Activated T-cell treated with anti-CD3 and anti-CD28 coated beads, Interleukin-2, amount 50 U/mL, for 1 hour (primary cell): ENCODE data around the gene TDRD12.
"Not testable (repeated sequence)": the region's sequence is repeated elsewhere in the genome, so short reads cannot be mapped to it uniquely, and the experiment has no call there.

Source experiments
- DNase-seq: peaks from one replicate; pipeline ENCODE4 v3.0.0-alpha.2; 2020

TDRD12 gene

DNA sequence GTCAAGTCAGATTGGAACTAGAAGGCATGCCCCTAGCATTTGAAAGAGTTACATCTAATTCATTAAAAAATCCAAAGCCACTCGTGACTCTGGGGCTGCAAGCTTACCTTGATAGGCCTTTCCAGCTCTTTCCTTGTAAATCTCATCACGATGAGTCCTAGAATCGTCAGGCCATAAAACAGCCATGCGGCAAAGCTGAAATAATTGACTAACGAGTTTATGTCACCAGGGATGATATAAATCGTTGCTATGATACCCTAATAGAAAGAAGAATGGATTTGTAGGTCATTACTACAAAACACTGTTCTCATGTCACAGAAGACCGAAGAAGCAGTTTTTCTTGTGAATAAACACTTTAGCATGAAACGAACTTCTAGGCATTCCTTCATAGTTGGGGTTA lies 122.5 kb downstream of the TDRD12 start:
- no peak for DNase-seq

DNA sequence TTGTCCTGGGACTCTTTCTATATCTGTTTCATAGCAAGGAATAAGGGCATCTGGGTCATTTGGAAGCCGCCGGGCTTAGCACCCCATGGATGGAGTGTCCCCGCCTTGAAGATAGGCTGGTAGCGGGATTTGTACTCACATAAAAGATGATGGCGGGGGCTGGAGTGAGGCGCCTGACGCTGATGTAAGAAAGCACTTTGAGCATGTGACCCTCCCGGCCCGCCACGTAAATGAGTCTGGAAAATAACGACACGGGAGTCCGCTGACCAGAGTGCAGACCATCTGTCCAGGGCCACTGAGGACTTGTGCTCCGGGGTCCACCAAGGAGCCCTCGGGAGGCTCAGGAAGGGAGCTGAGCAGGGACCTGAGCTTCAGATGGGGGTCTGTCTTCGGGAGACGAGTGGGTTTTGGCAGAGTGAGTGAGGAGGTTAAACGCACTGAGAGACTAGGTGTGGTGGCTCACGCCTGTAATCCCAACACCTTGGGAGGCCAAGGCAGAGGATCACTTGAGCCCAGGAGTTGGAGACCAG lies 124.2 kb downstream of the TDRD12 start:
- DNase-seq = no peak

DNA sequence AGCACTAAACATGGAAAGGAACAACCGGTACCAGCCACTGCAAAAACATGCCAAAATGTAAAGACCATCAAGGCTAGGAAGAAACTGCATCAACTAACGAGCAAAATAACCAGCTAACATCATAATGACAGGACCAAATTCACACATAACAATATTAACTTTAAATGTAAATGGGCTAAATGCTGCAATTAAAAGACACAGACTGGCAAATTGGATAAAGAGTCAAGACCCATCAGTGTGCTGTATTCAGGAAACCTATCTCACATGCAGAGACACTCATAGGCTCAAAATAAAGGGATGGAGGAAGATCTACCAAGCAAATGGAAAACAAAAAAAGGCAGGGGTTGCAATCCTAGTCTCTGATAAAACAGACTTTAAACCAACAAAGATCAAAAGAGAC lies 128.5 kb downstream of the TDRD12 start:
- not testable (repeated sequence) for DNase-seq

DNA sequence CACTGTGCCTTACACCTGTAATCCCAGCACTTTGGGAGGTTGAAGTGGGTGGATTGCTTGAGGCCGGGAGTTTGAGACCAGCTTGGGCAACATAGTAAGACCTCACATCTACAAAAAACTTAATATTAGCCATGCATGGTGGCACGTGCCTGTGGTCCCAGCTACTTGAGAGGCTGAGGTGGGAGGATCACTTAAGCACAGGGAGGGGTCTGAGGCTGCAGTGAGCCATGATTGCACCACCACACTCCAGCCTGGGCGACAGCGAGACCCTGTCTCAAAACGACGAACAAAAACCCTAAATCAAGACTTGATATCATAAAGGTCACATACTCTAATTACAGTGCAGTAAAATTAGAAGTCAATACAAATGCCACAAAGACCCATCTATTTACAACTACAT lies 132.6 kb downstream of the TDRD12 start:
- DNase-seq = no peak

DNA sequence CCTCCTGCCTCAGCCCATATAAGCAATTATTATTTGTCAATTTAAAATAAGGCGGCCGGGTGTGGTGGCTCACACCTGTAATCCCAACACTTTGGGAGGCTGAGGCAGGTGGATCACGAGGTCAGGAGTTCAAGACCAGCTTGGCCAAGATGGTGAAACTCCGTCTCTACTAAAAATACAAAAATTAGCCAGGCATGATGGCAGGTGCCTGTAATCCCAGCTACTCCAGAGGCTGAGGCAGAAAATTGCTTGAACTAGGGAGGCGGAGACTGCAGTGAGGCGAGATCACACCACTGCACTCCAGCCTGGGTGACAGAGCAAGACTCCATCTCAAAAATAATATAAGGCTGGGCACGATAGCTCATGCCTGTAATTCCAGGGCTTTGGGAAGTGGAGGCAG lies 137.3 kb downstream of the TDRD12 start:
- not testable (repeated sequence) for DNase-seq

DNA sequence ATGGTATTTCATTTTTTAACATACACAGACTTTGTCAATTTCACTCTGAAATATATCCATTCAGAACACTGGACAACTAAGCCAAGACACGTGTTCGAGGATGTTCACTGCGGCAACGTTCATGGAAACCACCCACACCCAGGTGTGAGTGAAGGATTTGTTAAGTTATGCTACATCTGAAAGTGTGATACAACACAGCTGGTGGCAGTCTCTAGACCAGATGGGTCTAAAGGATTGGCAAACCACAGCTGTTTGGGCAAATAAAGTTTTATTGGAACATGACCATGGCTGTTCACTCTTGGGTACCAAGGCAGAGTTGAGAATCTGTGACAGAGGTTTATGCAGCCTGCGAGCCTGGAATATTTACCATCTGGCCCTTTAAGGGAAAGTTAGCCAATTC lies 138.0 kb downstream of the TDRD12 start:
- no peak for DNase-seq

DNA sequence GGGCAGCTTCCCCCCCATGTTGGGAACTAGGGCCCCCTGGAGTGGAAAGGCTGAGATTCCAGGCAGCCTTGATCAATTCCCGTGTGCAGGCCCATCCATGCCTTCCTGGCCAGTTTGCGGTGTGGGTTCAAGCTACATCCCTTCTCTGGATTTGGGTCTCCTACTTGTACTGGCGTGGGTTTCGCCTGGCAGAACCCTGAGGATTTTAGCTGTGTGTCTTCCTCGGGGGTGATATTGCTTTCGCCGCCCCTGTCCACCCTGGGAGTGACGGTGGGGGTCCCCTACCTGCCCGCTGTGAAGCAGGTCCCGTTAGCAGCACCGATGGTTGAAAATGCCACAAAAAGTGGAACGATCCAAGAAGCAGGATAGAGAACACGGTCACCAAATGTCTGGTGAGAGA lies 138.6 kb downstream of the TDRD12 start:
- DNase-seq = no peak

DNA sequence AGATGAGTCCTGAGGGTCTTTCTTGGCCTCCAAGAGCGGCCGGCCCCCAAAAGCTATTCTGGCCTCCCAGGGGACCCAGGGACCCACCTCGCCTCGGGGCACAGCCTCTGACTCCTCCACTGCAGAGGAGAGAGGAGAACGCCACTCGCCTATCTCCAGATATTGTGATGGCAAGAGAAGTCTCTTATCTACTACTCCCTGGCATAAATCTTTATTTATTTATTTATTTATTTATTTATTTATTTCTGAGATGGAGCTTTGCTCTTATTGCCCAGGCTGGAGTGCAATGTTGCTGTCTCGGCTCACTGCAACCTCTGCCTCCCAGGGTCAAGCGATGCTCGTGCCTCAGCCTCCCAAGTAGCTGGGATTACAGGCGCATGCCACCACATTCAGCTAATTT lies 139.0 kb downstream of the TDRD12 start:
- no peak for DNase-seq

DNA sequence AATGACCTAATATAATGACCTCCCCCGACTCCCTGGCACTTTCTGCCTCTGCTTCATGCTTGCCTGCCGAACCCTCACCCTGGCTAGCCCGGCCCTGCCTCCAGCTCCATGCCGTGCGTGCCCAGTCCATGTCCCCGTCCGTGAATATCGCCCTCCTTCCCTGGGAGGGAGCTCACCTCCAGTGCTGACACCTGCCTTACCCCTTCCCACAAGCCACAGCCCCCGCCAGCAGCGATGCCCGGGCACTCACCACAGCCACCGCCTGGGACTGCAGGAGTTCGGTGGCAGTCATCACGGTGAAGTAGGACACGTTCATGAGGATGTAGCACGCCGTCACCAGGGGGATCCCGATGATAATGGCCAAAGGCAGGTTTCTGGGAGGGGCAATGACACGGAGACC lies 140.0 kb downstream of the TDRD12 start:
- DNase-seq = no peak

DNA sequence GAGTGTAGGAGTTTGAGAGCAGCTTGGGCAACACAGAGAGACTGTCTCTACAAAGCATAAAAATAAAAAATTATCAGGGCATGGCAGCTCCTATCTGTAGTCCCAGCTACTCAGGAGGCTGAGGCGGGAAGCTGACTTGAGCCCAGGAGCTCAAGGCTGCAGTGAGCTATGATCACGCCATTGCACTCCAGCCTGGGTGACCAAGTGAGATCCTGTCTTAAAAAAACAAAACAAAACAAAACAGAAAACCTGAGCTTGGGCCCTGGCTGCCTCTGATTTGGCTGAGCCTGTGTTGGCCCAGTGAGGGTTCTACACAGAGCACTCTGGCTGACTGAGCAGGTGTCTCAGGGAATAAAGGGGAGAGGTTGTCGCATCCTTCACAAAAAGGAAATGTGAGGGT lies 142.0 kb downstream of the TDRD12 start:
- no peak for DNase-seq

DNA sequence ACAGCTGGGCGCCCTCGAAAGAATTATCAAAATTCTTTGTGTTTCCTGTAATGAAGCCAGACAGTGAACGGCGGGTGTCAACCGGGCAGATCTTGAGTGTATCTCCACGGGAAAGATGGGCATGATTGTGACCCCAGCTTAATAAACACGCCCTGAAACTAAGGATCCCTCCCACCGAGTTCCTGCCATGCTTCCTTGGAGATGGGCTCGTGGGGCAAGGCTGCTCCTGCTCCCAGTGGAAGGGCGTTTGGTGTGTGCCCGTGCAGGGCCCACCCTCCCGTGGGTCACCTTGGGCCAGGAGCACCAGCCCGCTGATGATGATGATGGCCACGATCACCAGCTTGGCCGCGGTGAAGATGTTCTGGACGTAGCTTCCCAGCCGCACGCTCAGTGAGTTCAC lies 142.6 kb downstream of the TDRD12 start:
- DNase-seq = no peak

DNA sequence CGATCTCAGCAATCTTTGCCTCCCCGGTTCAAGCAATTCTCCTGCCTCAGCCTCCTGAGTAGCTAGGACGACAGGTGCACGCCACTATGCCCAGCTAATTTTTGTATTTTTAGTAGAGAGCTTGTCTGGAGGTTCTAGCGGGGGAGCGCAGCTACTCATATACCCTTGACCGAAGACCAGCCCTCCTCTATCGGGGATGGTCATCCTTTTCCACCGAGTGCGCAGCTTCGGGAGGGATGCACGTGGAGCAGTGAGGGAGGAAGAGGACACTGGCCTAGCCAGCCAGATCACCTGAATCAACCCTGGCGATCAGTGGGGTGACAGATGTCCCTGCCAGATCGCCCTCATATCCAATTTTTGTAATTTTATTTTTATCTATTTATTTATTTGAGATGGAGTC lies 143.2 kb downstream of the TDRD12 start:
- no peak for DNase-seq

DNA sequence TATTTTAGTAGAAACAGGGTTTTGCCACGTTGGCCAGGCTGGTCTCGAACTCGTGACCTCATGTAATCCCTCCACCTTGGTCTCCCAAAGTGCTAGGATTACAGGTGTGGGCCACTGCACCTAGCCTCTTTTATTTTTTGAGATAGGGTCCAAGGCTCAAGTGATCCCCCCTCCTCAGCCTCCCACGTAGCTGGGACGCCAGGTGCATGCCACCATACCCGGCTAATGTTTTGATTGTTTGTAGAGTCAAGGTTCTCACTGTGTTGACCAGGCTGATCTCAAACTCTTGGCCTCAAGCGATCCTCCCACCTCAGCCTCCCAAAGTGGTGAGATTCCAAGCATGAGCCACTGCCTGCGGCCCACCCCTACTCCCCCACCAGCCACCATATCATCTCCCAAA lies 143.7 kb downstream of the TDRD12 start:
- no peak for DNase-seq

DNA sequence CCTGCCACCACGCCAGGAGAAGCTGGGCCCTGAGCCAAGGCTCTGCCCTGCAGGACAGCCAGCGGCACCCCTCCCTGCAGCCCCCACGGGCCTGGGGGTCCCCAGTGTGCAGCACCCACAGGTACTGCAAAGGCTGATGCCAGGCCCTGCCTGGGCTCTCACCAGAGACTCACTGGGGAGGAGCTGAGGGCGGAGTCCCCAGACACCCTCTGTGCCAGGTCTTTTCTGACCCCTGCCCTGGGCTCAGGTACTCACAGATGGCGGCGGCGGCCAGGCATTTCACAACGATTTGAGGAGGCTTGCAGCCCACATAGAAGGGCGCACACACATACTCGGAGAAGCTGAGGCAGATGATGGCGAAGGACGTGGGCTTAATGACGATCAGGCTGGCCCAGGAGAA lies 144.3 kb downstream of the TDRD12 start:
- no peak for DNase-seq

DNA sequence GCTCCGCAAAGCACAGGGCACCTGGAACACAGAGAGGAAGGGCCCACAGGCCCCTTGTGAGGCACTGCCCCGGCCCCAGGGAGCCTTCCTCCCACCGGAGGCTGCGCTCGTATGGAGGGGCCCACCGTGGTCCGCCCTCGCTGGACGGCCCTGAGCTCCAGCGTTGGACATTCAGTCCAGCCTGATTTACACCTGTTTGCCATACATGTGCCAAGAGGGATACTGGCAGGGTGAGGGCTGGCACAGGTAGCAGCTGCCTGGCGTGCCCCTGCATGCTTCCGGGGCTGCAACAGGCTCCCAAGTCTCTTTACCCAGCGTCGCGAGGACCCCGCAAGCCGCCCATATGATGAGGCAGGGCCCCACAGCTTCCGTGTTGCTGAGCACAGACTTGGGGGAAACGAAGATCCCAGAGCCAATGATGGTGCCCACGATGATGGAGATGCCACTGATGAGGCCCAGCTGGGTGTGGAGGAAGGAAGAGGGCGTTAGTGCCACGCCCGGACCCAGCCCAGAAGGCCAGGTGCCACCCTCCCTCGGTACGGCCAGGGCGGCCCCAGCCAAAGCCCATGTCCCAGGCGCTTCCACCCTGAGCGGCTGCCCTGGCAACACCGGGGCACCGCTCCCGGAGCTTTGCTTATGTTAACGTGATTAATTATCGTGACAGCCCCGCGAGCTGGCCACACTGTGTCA lies 144.9 kb downstream of the TDRD12 start:
- no peak for DNase-seq

DNA sequence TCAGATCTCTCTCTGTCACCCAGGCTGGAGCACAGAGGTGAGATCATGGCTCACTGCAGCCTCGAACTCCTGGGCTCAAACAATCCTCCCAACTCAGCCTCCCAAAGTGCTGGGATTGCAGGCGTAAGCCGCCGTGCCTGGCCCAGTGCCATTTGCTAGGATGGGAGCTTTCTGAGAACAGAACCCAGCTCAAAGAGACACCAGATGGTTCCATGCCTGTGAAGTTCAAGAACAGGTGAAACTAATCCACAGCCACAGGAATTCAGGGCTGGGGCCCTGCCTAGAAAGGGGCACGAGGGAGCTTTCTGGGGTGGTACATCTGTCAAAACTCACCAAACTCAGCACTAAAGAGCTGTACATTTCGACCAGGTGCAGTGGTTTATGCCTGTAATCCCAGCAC lies 145.8 kb downstream of the TDRD12 start:
- DNase-seq = no peak

DNA sequence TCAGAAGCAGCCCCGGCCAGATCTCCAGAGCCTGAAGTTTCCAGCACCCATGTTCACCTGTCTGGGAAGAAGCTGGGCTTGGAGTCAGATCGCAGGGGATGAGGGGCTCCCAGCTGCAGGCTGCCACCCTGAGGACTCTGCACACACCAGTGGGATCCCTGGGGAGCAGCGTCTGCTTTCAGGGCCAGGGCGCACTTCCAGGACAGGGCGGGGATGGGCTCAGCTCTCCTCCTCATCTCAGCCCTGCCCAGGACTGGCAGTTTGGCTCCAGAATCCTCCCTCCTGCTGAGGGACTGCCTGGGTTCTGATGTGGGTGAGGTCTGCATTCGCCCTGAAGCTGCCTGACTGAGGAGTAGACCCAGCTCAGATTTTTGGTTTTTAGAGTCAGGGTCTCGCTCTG lies 146.5 kb downstream of the TDRD12 start:
- DNase-seq = no peak

DNA sequence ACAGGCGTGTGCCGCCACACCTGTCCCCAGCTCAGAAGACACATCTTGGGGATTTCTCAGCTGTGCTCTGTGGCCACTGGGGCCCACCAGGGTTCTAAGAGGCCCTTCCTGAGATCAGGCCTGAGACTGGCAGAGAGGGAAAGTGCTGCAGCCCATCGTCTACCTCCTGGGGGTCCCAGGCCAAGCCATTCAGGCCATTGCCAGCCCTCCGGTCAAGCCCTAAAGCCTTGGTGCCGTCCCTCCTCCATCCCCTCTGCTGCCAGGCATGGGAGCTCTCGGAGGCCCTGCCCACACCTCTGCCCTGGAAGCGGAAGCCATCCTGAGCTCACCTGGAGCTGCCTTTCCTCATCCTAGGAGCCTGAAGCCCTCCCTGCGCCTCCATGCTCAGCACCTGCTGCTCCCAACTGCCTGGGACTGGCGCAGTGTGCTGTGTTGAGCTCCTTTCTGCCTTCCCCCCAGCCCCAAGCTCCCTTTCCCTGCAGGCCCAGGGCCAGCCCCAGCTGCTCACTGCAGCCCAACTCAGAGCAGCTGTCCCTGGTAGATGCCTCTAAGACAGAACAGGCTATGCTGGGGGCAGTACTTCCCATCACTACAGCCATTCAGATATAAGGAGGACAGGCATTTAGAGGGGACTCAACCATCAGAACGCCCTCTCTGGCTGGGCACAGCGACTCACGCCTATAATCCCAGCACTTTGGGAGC lies 147.1 kb downstream of the TDRD12 start:
- DNase-seq = no peak

DNA sequence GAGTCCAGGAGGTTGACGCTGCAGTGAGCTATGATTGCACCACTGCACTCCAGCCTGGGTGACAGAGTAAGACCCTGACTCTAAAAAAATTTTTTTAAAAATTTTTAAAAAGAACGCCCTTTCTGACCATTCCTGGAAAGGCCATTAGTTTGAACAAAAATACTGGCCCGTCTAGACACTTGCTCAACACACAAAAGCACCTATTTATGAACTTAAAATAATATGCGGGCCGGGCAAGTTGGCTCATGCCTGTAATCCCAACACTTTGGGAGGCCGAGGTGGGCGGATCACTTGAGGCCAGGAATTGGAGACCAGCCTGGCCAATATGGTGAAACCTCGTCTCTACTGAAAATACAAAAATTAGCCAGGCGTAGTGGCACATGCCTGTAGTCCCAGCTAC lies 147.9 kb downstream of the TDRD12 start:
- DNase-seq = not testable (repeated sequence)

DNA sequence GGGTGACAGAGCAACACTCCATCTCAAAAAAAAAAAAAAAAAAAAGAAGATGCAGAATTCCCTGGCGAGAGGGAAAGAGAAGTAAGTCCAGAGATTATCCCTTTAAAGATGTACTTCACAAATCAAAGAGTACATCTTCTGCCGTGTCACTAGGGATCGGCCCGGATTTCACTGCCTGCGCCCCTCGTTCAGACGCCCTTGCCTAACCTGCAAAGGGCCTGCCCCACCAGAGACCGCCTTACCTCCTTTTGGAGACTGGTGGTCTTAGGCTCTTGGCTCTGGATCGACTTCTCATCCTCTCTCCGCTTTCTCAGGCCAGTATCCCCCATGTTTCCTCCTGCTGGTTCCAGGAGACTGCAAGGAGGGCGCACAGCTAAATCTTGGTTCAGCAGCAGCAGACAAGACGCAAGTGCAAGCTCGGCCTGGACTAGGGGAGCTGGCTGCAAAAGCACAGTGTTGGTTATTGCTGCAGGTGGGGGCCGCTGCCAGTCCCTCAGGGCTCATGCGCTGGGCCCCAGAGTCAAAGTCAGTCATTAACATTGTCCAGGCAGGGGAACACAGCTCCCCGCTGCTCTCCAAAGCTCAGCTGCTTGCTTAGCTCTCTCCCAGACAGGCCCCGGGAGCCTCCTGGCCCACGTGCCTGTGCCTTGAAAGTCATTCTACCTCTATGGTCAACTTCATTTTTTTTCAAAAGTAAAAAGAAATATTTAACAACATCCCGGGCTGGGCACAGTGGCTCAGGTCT lies 148.8 kb downstream of the TDRD12 start:
- no peak for DNase-seq

DNA sequence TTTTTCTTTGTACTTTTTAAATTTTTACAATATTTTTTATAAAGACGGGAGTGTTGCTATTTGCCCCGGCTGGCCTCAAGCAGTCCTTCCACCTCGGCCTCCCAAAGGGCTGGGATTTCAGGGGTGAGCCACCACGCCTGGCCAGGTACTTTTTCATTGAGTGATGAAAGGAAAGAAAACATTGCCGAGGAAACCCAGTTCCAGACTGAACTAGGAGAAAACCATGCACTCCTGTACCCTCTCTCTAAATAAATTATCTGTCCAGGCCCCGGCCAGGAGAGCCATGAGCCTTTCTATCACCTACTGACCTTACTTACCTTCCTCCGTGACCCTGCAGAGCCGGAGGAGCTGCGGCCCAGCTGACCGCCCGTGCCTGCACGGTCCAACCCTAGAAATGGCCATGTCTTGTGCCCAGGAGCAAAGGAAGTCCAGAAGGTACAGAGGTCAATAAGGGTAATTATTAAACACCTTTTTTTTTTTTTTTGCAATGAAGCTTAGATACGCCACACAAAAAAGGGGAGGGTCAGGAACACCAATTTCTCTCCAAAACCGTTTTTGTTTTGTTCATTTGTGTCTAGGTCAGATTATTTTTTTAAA lies 149.9 kb downstream of the TDRD12 start, which contains the start of gene SLC7A9:
TSS of gene SLC7A9 (minus strand) at position 399 of the 597 bp plus-strand sequence. CDS start 1,233 bp downstream, outside the sequence.
- no peak for DNase-seq

DNA sequence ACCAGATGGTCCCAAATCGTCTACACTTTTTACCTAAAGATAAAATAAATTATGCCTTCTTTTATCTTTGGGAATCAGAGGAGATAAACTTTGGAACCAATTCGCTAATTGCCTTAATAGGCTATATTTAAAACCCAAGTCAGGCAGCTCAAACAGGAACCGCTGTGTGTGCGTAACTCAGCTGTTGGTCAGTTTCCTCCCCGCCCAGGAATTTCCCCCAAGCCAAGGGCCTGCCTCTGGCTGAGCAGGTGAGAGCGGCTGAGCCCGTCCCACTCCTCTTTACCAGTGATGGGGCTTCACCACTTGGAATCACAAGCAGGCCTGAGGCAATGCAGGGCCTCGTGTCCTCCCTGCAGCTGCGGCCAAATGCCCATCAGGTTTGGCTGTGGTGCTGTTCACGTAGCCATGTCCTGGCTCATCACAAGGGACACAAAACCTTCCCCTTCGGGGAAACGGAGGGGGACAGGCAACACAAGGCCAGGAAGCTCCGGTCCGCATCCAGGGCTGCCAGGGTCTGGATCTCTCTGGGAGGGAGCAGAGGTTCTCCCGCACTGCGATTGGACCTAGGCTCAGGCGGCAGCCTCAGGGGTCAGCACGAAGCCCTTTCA lies 150.5 kb downstream of the TDRD12 start:
- DNase-seq = no peak

DNA sequence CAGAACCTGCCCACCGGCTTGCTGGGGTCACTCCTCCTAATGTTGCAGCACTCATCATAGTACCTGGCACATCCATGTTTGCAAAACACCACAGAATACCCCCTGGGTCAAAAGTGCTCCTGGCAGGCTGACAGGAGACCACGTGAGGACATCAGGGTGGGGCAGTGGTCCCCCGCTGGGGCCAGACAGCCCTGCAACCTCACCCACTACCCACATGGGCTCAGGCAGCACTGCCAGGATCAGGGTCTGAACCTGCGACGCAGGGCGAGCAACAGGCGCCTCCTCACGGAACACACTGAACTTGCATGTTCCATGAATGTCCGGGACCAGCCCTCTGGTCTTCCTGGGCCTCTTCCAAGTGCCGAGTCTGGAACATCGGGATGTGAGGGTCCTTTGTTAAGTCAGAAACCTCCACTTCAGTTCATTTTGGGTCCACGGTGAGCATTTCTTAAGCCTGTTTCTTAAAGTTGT lies 151.4 kb downstream of the TDRD12 start:
- no peak for DNase-seq
